GM19099 (cell line): Measurements from ENCODE around the gene UBE2E2.

ENCODE experiments used
- POLR2A ChIP-seq: IDR thresholded peaks from 3 replicates; pipeline ENCODE4 v1.6.1; 2011; ENCODE audit warnings: low read depth; ENCODE audit not compliant: insufficient read length; ENCODE audit errors: extremely low read depth

The UBE2E2 gene

DNA sequence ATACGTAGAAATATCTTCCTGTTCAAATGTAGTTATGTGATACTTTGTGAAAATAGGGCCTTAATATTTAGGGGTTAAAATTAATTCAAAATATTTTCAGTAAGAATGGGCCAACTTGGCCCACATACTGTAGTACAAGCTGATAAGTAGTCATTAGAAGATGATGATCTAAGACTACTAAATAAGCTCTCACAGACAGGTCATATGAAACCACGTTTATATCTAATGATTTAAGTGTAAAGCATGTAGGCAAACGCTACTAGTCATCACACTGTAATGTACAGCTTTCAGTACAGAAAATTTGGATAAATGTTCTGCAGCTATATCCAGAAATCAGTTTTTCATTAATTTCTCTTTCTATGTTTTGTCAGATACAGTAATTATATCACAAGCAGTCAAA is 228.6 kb downstream of the UBE2E2 start:
- TF ChIP-seq POLR2A = no peak

DNA sequence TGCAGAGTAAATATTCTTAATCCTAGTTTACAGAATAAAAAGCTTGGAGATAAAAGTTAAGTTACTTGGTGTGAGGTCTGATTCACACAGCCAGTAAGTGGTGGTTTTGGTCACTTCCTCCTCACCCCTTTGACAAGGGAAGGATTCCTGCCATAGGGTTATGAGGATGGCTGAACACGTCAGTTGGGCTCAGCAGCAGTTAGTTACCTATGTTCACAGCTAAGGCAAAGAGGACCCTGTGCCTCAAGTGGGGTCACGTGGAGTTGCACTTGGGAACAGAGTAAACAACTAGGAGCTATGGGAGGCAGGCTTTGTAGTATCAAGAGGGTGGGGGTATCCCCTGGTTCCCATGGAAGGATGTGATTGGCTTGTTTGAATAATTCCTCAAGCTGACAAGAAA is 232.2 kb downstream of the UBE2E2 start:
- TF ChIP-seq POLR2A = no peak

DNA sequence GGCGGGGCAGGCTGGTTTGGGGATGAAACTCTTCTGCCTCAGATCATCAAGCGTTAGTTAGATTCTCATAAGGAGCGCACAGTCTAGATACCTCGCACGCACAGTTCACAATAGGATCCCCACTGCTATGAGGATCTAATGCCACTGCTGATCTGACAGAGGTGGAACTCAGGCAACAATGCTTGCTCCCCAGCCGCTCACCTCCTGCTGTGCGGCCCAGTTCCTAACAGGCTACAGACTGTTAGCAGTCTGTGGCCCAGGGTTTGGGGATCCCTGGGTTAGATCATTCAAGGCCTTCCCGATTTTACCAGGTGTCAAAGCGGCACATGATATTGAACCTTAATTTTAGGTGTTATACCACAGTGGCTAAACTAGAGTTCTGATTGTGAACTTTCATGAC is 232.8 kb downstream of the UBE2E2 start:
- no peak for TF ChIP-seq POLR2A

DNA sequence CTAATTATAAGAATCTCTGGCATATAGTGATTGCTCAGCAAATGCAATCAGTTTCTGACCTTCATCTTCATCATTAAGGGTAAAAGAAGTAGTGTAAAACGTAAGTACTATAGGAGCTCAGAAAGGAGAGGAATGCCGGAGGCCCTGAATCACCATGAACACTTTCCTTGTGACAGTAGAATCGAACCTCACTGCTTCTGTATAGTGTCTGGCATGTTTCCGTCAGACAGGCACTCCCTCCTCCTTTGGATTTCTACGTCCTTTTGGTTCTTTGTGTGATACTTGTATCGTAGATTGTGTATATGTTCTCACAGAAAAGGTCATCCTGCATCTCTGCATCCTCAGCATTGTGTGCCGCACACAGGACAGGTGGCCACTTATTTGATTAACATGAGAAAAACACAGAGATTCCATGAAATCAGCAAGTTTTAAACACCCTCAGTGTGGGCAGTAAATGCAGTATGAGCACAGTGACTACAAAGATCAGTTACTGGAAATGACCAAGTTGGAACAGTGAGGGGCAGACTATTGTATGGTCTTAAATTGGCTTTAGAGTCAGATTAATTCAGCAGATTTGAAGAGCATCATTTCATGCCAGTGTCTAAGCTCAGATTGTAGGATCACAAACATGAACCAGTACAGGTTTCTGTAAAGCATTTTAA is 234.5 kb downstream of the UBE2E2 start:
- TF ChIP-seq POLR2A = no peak

DNA sequence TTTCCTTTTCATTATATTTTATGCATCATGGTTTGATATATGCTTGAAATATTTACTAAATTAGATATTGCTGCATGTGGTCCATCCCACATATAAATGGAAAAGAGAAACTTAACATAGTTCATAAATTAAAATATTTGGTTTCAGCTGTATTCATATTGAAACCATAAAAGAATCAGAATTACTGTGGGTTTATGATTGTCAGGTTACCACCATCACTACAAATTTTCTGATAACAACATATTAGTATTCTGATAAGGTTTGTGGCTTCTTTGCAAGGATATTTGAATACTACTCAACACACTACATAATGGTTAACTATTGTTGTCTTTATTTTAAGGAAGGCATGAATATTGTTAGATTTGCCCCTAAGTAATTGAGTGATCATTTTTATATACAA is 235.5 kb downstream of the UBE2E2 start:
- TF ChIP-seq POLR2A = no peak

DNA sequence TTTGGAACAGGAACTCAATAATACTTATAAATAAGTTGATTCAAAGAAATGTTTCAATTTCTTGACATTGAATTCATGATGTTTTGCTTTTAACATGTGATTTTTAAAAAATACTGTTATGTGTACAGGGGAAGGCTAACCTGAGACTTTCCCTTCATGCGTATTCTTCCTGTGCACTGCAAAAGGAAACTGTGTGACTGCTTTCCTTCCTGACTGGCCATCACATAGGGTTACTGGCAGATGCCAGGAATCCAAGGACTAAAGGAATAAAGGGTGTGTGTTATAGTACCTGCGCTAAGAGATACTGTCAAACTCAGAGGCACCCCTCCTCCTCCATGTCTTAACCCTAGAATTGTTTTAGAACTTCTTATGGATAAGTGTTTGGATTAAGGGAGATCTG is 236.0 kb downstream of the UBE2E2 start:
- TF ChIP-seq POLR2A = no peak

- no peak for TF ChIP-seq POLR2A
Measured at GRCh38 chr3:23440416-23441294, 237.5 kb downstream of the UBE2E2 start.

GRCh38 chr3:23442598-23443383 is 239.7 kb downstream of the UBE2E2 start:
- no peak for TF ChIP-seq POLR2A

DNA sequence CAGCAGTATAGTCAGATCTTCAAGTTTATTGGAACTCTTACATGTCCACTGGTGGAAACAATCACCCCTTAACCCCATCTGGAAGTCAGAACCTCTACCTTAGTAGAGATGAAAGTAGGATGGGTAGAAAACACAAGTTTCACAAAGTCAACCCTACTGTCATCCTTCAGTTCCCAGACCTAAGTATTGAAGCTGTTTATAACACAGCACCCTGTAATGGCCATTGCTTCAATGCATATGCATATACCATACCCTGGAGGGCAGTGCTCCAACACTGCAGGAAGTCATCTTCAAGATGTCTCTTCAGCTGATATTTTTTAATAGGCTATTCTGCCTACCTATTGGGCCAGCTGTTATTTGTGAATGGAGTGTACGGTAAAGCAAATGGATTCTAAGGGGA is 241.3 kb downstream of the UBE2E2 start:
- no peak for TF ChIP-seq POLR2A

DNA sequence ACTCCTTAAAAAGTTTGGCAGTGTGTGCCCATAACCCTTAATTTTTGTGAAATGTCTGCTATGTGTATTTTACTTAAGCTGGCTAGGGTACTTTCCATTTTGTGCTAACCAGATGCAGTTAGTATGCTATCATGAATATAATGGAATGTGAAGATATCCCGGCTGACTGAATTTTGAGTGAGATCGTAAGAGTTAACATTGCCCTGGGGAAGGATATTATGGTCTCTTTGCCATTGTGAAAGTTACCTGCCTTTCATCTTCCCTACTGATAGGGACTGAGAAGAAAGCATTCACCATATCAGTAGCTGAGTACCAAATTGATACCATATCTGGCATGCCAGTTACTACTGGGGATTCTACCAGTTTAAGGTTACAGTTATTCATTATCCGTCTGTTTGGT is 243.2 kb downstream of the UBE2E2 start:
- TF ChIP-seq POLR2A = no peak

- TF ChIP-seq POLR2A = no peak
Measured at GRCh38 chr3:23448998-23449537, 245.9 kb downstream of the UBE2E2 start.

GRCh38 chr3:23450051-23450450 is 246.9 kb downstream of the UBE2E2 start:
- TF ChIP-seq POLR2A = no peak

- no peak for TF ChIP-seq POLR2A
Measured at GRCh38 chr3:23450806-23451205, 247.7 kb downstream of the UBE2E2 start.

DNA sequence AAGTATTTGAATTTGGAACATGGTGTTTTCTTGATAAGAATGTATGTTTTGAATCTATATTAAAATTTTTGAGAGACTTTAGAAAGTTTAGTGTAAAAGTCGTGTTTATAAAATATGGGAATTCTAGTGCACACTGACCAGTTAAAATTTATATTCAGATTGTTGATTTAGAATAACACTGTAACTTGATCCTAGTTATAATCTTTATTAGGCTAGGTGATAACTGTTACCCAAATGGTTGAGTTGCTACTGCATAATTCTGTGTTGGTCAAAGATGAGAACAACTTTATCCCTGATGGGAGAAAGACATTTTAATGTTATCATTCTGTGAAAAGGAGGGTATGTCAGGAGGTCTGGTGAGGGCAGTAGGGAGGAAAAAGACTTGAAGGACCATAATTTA is 249.3 kb downstream of the UBE2E2 start:
- no peak for TF ChIP-seq POLR2A

DNA sequence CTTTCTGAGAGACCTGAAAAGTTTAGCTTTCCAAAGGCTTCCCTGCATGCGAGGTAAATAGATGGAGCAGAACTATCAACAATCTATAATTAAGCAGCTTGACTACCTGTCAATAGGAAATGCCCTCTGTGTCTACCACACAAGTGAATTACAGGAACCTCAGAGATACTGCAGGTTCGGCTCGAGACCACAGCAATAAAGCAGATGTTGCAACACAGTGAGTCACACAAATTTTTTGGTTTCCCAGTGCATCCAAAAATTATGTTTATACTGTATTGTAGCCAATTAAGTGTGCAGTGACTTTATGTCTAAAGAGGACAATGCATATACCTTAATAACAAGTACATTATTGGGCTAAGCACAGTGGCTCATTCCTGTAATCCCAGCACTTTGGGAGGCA is 252.0 kb downstream of the UBE2E2 start:
- TF ChIP-seq POLR2A = no peak
